Measurements from ENCODE around the gene EREG.

GRCh38 chr4:74335341-74336021, 29.5 kb upstream of the EREG start:
- TF ChIP-seq, protein P1, sequence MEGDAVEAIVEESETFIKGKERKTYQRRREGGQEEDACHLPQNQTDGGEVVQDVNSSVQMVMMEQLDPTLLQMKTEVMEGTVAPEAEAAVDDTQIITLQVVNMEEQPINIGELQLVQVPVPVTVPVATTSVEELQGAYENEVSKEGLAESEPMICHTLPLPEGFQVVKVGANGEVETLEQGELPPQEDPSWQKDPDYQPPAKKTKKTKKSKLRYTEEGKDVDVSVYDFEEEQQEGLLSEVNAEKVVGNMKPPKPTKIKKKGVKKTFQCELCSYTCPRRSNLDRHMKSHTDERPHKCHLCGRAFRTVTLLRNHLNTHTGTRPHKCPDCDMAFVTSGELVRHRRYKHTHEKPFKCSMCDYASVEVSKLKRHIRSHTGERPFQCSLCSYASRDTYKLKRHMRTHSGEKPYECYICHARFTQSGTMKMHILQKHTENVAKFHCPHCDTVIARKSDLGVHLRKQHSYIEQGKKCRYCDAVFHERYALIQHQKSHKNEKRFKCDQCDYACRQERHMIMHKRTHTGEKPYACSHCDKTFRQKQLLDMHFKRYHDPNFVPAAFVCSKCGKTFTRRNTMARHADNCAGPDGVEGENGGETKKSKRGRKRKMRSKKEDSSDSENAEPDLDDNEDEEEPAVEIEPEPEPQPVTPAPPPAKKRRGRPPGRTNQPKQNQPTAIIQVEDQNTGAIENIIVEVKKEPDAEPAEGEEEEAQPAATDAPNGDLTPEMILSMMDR (conservative IDR thresholded peaks at IDR 0.05), result no peak
- TF ChIP-seq EZH2 (IDR thresholded peaks at IDR 0.05; ENCODE audit: low read depth), result no peak

All from PC-9 (cell line).